ENCODE results near the gene GSX2. TPM values are rescaled to one million over a fixed set of nuclear protein-coding genes. Genes with fewer than 3 reads are reported as not detected.
A peak's percentile ranks its signal among the peaks of the same experiment; 100 is the strongest.

The GSX2 gene
- total and polyA plus RNA-seq, 2 of the 13 experiments (the other 11 are each of a cell fraction or from before 2014, with no cell fraction given): not detected

DNA sequence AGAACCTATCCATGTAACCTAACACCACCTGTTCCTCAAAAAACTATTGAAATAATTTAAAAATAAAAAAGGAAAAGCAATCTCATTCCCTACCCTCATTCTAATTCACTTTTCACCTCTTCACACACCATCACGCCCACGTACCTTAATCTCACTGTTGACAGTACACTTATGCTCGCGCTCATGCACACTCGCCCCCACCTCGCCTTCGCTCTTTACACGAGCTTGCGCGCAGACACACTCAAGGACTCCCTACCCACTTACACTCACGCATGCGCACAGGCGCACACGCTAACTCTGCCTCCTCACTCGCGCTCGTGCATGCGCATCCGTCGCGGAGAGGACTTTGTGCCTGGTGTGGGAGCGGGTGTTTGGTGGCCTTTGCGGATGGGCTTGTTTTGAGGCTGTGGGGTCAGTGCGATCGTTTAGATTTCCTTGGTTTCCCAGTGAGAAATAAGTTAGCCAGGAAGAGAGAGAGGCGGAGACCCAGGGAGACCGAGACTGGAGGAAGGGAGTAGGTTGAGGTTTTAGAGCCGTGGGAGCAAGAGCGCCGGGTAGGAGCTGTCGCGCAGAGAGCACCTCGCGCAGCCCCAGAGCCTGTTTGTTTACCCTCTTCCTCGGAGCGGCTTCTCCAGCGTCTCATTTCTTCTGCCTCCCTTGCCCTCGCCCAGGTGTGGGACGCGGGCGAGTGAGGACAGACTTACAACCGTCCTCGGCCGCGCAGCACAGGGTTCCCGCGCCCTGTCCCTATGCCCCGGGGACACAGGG, 8.1 kb upstream of the GSX2 start (continued):
- peak; percentile 57 for TF ChIP-seq HMG20A (CRISPR knock-in tag; IDR thresholded peaks at IDR 0.05; ENCODE audit: borderline replicate concordance)
- no peak; the same call in none of the 2 replicates for TF ChIP-seq MIXL1 (CRISPR knock-in tag; IDR thresholded peaks at IDR 0.05)
- 0 out of 2 replicates have a peak, but pooled peaks have one; percentile 54 for TF ChIP-seq KDM3A (CRISPR knock-in tag; IDR thresholded peaks at IDR 0.05; ENCODE audit: low read depth)
- TF ChIP-seq HOXA7 (CRISPR knock-in tag; IDR thresholded peaks at IDR 0.05): no peak
- TF ChIP-seq ZNF598 (CRISPR knock-in tag; IDR thresholded peaks at IDR 0.05; ENCODE audit: borderline replicate concordance): no peak
- TF ChIP-seq, protein P1, sequence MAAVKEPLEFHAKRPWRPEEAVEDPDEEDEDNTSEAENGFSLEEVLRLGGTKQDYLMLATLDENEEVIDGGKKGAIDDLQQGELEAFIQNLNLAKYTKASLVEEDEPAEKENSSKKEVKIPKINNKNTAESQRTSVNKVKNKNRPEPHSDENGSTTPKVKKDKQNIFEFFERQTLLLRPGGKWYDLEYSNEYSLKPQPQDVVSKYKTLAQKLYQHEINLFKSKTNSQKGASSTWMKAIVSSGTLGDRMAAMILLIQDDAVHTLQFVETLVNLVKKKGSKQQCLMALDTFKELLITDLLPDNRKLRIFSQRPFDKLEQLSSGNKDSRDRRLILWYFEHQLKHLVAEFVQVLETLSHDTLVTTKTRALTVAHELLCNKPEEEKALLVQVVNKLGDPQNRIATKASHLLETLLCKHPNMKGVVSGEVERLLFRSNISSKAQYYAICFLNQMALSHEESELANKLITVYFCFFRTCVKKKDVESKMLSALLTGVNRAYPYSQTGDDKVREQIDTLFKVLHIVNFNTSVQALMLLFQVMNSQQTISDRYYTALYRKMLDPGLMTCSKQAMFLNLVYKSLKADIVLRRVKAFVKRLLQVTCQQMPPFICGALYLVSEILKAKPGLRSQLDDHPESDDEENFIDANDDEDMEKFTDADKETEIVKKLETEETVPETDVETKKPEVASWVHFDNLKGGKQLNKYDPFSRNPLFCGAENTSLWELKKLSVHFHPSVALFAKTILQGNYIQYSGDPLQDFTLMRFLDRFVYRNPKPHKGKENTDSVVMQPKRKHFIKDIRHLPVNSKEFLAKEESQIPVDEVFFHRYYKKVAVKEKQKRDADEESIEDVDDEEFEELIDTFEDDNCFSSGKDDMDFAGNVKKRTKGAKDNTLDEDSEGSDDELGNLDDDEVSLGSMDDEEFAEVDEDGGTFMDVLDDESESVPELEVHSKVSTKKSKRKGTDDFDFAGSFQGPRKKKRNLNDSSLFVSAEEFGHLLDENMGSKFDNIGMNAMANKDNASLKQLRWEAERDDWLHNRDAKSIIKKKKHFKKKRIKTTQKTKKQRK (IDR thresholded peaks at IDR 0.05; ENCODE audit: low read length): no peak
- TF ChIP-seq, protein P2, sequence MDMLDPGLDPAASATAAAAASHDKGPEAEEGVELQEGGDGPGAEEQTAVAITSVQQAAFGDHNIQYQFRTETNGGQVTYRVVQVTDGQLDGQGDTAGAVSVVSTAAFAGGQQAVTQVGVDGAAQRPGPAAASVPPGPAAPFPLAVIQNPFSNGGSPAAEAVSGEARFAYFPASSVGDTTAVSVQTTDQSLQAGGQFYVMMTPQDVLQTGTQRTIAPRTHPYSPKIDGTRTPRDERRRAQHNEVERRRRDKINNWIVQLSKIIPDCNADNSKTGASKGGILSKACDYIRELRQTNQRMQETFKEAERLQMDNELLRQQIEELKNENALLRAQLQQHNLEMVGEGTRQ (IDR thresholded peaks at IDR 0.05; ENCODE audit: low read depth, low read length): no peak
- TF ChIP-seq, protein P2 (CRISPR knock-in tag; IDR thresholded peaks at IDR 0.05; ENCODE audit: borderline replicate concordance): no peak
- TF ChIP-seq ZFY (CRISPR knock-in tag; IDR thresholded peaks at IDR 0.05): peak; percentile 28; the same call in 1 of the 2 replicates
- TF ChIP-seq CEBPG (CRISPR knock-in tag; IDR thresholded peaks at IDR 0.05): no peak
- no peak for TF ChIP-seq ZNF7 (CRISPR knock-in tag; IDR thresholded peaks at IDR 0.05)
- TF ChIP-seq, protein P3, sequence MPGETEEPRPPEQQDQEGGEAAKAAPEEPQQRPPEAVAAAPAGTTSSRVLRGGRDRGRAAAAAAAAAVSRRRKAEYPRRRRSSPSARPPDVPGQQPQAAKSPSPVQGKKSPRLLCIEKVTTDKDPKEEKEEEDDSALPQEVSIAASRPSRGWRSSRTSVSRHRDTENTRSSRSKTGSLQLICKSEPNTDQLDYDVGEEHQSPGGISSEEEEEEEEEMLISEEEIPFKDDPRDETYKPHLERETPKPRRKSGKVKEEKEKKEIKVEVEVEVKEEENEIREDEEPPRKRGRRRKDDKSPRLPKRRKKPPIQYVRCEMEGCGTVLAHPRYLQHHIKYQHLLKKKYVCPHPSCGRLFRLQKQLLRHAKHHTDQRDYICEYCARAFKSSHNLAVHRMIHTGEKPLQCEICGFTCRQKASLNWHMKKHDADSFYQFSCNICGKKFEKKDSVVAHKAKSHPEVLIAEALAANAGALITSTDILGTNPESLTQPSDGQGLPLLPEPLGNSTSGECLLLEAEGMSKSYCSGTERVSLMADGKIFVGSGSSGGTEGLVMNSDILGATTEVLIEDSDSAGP (CRISPR knock-in tag; IDR thresholded peaks at IDR 0.05; ENCODE audit: borderline replicate concordance): peak; percentile 59
- TF ChIP-seq, protein P4, sequence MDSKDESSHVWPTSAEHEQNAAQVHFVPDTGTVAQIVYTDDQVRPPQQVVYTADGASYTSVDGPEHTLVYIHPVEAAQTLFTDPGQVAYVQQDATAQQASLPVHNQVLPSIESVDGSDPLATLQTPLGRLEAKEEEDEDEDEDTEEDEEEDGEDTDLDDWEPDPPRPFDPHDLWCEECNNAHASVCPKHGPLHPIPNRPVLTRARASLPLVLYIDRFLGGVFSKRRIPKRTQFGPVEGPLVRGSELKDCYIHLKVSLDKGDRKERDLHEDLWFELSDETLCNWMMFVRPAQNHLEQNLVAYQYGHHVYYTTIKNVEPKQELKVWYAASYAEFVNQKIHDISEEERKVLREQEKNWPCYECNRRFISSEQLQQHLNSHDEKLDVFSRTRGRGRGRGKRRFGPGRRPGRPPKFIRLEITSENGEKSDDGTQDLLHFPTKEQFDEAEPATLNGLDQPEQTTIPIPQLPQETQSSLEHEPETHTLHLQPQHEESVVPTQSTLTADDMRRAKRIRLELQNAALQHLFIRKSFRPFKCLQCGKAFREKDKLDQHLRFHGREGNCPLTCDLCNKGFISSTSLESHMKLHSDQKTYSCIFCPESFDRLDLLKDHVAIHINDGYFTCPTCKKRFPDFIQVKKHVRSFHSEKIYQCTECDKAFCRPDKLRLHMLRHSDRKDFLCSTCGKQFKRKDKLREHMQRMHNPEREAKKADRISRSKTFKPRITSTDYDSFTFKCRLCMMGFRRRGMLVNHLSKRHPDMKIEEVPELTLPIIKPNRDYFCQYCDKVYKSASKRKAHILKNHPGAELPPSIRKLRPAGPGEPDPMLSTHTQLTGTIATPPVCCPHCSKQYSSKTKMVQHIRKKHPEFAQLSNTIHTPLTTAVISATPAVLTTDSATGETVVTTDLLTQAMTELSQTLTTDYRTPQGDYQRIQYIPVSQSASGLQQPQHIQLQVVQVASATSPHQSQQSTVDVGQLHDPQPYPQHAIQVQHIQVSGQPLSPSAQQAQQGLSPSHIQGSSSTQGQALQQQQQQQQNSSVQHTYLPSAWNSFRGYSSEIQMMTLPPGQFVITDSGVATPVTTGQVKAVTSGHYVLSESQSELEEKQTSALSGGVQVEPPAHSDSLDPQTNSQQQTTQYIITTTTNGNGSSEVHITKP (CRISPR knock-in tag; IDR thresholded peaks at IDR 0.05; ENCODE audit: low read depth): 0 out of 2 replicates have a peak, but pooled peaks have one; percentile 25
- no peak for TF ChIP-seq MED13 (CRISPR knock-in tag; IDR thresholded peaks at IDR 0.05)
- peak; percentile 26; the same call in 1 of the 2 replicates for TF ChIP-seq HNF4G (IDR thresholded peaks at IDR 0.05; ENCODE audit: borderline replicate concordance, low read depth, low read length)
- peak; percentile 15; the same call in 1 of the 2 replicates for TF ChIP-seq HNF4G (CRISPR knock-in tag; IDR thresholded peaks at IDR 0.05; ENCODE audit: borderline replicate concordance, low read depth)
- peak; percentile 65 for TF ChIP-seq HNF4A (CRISPR knock-in tag; IDR thresholded peaks at IDR 0.05)
- TF ChIP-seq ZNF44 (CRISPR knock-in tag; IDR thresholded peaks at IDR 0.05): no peak
- peak; percentile 1; the same call in 1 of the 2 replicates for TF ChIP-seq ZNF547 (CRISPR knock-in tag; IDR thresholded peaks at IDR 0.05)
- TF ChIP-seq SMAD9 (CRISPR knock-in tag; IDR thresholded peaks at IDR 0.05): no peak

Data from HepG2 (cell line).